Body of pancreas (tissue), 4 donors: Measurements from ENCODE around the gene NFKB2.

Experiments
- CTCF ChIP-seq, 7 experiments: fragments of 450-650 bp in 4 of 7; fragments of 200-600 bp in 3 of 7; sonication (generic) in 3 of 7; IDR thresholded peaks; one replicate each; pipeline ENCODE4 v1.5.1; 2016 to 2019; ENCODE audit warnings: antibody characterized with exemption in 7 of 7
- POLR2A ChIP-seq, 3 donors: fragments of 450-650 bp; IDR thresholded peaks; one replicate each; pipeline ENCODE4 v1.6.1; 2016; ENCODE audit warnings: antibody characterized with exemption in 3 of 3, mild to moderate bottlenecking in 2 of 3

DNA sequence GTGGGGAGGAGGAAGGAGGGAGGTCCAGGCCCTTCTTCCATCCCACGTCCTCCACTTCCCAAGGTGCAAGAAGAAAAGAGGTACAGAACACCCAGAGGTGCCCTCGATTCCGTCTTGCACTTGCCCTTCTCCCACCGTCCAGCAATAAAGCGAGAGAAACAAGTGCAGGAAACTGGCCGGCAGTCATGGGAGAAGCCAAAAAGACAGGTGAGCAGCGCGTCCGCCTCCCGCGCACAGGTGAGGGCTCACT, 54.5 kb downstream of the NFKB2 start:
- TF ChIP-seq POLR2A (IDR thresholded peaks at IDR 0.05): peak in 2 of 3 donors; percentile 74 to 79
- TF ChIP-seq CTCF (IDR thresholded peaks at IDR 0.05): peak in 1 of 7 experiments; percentile 22
